Suppressor macrophage treated with lipopolysaccharide for 1 hour (primary cell): ENCODE data around the gene KRT76.

Experiments used
- DNase-seq, 3 donors: peaks; one replicate each; pipeline ENCODE4 v3.0.0-alpha.2; 2020 to 2022

KRT76 gene

DNA sequence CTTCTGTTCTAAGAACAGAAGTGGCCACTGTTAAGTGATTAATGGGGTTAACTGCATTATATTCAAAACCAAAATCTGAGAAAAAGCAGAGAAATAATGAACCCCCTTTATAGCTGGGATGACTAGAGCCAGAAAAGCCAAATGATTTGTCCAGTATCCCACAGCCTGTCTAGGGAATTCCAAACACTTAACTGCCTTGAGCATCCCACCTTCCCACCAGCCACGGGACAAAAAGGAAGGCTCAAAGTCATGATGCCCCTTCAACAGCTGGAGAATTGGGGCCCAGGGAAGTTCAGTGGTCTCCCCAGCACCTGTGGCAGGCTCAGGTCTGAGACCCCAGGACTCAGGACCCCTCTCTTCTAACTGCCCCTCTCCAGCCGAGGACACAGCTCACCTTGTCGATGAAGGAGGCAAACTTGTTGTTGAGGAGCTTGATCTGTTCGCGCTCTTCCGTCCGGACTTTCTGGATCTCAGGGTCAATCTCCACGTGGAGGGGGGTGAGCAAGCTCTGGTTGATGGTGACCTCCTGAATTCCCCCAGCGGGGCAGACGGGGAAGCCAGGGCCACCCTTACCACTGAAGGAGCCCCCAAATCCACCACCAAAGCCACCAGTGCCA, 36.2 kb upstream of the KRT76 start:
- no peak for DNase-seq

DNA sequence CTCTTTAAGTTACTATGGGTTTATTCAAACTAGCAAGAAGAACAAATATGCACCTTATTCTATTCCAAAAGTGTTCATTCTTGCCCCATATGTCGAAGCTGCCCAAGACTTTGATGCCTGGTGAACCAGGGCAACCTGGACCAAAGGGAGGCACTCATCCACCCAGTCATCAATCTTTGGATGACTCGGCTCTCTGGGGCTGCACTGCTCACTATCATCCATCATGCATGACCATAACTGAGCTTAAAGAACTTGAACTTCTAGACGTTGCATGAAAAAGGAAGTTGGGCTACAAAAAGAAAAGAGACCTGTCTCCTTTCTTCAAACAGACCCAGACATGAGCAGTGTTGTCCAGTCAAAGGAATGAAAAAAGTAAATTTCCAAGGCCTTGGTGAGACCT, 35.6 kb upstream of the KRT76 start:
- no peak for DNase-seq

DNA sequence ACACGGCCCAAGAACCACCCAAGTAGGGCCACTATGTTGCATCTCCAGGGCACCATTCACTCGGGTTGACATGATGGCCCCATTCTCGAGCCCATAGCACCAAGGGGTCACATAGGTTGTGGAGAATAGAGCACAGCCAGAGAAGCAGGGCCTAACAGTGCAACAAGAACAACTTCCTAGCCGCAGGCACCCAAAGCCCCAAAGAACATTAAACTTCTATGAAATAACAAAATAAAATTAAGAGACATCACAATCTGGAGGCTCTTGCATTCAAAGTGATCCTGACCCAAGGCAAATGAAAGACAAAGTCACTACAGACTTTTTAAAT, 34.9 kb upstream of the KRT76 start:
- no peak for DNase-seq

DNA sequence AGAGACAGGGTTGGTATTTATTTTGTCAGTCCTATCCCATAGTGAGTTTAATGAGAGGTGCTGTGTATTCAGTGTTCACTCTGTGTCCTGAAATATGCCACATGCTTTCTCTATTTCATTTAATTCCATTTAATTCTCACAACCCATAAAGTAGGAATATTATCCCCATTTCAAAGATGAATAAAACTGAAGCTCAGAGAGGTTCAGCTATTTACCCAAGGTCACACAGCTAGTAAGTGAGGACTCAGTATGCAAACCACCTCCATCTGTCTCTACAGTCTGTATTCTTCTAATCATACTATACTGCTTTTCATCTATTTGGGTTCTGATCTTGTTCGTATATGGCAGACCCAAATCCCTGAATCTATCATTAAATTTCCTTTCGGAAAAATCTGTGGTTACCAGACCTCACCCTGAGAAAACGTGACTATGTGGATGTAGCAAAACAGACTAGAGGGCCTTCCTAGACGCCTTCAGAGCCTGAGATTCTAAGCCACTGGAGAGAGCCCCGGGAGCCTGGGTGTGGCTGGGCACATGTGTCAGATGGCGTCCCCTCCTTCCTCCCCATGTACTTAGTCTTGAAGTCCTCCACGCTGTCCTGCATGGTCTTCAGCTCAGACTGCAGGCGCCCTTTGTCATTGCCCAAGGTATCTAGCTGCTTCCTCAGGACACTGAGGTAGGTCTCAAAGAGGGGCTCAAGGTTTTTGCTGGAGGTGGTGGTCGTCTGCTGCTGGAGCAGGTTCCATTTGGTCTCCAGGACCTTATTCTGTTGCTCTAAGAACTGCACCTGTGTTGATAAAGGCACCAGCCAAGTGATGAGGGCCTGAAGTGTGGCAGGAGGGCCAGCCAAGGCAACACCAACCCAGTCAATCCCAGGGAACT, 34.3 kb upstream of the KRT76 start:
- no peak for DNase-seq

DNA sequence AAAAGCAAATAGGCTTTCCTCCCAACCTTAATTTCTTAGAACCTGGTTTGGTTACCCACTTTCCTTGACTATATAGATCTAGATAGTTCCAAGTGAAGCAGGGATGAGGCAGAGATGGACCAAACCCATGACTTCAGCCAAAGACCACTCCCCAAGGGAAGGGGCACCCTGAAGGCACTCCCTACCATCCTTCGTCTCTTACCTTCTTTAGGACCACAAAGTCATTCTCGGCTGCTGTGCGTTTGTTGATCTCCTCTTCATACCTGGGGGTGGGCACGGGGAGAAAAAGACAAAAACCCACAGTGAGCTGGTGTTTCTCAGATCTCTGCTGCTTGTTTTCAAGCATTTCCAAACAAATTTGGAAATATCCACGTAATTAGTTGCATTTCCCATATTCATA, 33.4 kb upstream of the KRT76 start:
- DNase-seq: no peak

DNA sequence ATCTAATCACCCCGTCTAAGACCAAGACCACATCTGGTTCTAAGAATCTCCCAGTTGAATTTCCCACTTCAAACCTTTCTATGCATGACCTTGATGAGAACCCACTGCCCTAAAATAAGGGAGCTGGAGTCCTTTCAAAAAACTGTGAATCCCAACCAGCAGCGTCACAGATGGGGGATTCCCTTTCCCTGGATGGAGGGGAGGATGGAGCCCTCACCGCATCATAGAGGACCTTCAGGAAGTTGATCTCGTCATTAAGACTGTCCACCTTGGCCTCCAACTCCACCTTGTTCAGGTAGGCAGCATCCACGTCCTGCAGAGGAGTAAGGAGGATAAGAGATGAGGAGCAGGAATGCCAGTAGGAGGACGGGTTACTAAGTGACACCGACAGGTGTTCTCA, 32.0 kb upstream of the KRT76 start:
- DNase-seq: no peak

DNA sequence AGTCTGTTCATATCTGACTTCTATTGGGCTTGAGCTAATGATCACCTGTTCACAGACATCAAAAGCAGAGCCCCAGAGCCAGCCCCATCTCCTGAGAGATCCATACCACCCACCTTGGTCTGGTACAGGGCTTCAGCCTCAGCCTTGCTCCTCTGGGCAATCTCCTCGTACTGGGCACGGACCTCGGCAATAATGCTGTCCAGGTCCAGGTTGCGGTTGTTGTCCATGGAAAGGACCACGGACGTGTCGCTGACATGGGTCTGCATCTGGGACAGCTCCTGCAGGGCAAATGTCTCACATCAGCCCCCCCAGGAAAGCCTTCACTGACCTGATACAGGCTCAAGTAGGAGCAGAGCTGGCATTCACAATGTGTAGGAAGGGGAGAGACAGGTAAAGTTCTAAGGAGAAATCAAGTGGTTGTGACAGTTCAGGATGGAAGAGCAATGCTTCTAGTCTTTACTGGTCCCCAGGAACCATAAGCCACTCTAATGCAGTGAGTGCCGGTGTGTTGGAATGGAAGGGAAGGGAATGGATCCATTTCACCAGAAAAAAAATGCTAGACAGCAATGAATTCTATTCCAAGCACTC, 31.5 kb upstream of the KRT76 start:
- no peak for DNase-seq

DNA sequence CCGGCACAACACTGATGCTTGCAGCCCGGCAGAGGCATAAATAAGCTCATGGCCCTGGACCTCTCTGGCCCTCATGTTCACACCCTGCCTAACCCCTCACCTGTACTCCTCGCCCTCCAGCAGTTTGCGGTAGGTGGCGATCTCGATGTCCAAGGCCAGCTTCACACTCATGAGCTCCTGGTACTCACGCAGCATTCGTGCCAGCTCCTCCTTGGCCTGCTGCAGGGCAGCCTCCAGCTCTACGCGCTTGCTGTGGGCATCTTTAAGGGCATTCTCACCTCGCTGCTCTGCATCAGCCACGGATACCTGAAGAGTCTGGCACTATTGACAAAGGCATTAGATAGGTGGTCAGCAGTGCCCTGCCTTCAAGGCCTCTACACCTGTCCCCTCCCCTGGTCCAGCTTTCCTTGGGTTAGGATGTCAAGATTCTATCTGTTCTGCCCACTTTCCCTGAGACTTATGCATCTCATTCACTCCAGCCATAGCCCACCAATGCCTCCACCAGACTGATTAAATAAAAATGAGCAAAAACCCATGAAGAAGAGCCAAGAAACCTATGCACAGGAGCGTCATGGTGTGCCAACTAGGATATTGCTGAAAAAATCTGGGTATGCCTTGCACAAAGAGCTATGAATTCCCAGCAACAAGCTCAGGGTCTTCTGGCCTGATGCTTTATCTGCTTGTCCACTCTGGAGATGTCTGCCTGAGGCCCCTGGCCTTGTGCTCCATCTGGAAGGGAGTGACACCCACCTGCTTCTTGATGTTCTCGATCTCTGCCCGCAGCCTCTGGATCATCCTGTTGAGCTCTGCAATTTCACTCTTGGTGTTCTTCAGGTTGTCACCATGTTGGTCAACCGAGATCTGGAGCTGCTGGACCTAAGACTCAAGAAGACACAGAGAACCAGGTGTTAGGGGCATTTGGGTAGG, 30.7 kb upstream of the KRT76 start:
- DNase-seq: no peak

DNA sequence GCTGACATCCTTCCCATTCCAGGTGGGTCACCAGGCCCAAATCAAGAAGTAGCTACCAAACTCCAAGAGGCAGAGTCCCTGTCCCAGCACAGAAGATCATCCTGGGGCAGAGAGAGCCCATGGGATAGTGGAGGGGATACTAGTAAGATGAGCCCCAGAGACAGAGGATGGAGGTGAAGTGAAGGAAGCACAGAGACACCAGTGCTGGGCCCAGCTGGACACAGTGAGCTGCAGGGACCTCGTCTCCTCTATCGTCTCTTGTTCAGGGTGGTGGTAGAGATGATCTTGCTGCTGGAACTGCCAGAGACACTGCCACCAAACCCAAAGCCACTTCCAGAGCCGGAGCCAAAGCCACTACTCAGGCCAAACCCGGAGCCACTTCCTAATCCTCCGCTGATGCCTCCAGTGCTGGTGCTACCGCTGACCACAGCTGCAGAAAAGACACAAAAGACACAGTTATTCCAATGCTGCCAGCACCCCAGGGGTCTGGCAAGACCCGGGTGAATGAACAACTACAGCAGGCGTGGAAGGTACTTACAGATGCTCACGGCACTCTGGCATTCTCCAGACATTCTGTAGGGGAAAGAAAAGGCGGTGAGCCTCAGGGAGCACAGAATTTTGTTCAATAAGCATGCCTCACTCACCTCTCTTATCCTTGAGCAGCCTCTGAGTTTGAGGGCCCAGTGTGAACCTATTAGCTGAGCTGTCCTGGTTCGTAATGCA, 29.8 kb upstream of the KRT76 start:
- no peak for DNase-seq

DNA sequence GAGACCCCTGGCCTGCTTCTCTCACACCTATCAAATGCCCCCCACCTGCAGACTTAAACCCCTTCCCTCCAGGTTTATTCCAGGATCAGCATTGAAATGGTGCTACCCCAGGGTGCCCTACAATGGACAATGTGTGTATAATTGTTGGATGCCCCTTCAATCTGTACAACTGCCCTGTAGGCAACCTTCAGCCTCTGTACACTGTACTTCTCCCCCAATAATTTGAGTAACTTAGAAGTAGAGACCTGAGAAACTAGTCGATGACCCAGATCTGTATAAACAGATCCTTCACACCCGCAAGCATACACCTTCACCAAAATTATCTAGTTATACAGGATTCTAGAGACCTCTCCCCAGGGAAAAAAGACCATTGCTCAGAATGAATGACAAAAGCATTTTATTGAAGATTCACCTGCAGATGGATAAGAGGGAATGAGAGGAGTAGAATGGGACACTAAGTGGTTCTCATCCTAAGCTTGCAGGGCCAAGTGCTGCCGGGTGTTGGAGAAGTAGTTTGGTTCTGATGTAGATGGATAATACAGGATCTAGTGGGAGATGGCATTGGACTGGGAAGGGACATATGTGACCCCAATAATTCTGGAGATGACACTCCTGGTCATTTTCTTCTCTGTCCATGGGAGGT, 29.1 kb upstream of the KRT76 start:
- DNase-seq: no peak

DNA sequence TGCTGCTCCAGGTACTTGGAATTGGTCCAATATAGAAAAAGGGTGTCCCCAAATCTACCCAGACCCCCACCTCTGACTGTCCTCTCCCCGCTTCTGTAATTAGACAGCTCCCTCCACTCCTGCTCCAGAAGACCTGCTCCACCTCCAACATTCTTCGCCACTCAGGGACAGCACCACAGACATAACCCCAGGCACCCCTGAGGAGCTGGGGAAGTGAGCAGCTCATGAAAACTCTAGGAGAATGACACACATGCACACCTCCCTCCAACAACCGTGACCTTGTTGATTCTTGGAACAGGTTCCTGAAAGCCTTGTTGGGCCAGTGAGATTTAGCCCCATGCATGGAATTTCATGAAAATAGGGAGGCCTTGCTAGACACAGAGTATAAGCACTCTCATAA, 28.6 kb upstream of the KRT76 start:
- no peak for DNase-seq

DNA sequence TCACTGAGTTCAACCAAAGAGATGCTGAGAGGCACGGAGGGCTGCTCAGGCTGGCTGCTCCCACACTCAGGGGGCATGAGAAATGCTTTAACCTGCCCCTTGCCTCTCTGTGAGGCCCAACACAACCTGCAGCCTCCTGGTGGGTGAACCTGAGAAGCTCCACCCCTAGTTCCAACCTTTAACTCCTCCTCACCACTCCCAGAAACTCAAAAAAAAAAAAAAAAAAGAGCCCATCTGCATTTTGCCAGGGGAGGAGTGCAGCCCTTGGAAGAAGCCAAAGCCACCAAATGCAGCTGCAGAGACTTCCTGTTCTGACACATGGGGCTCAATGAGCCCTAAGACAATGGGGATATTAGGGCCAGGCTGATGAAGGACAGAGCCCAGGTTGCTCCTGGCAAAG, 27.9 kb upstream of the KRT76 start:
- no peak for DNase-seq

DNA sequence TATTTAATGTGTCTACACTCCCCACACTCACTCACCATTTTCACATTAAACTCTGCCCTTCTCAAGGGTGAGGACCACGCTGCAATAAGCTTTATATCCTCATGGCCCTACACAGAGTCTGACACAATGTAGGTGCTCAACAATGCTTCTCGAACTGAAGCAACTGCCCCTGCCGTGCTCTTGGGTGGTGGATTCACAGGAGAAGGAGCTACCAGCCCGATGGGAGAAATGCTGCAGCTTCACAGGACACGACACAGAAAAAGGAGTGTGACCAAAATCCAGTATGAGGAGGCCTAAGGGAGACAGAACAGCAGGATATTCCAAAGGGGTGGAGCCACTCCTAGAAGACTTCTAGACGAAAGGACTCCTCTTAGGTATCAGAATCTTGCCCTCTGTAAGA, 25.3 kb upstream of the KRT76 start:
- DNase-seq: no peak

DNA sequence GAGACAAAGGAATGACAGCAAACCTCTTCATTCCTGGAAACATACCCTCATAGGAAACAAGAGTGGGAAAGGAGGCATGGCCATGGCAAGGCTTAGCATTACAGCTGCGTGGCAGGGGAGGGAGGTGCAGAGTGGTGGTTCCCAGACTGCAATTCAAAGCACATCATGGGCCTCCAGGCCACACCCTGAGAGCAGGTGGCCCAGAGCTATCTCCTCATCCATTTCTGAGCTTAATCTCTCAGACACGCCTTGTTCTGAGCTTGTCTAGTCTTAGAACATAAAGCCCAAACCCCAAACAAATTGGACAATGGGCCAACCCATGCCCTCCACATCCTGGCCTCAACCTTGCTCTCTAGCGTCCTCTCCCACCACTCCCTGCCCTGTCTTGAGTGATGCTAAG, 24.6 kb upstream of the KRT76 start:
- no peak for DNase-seq

DNA sequence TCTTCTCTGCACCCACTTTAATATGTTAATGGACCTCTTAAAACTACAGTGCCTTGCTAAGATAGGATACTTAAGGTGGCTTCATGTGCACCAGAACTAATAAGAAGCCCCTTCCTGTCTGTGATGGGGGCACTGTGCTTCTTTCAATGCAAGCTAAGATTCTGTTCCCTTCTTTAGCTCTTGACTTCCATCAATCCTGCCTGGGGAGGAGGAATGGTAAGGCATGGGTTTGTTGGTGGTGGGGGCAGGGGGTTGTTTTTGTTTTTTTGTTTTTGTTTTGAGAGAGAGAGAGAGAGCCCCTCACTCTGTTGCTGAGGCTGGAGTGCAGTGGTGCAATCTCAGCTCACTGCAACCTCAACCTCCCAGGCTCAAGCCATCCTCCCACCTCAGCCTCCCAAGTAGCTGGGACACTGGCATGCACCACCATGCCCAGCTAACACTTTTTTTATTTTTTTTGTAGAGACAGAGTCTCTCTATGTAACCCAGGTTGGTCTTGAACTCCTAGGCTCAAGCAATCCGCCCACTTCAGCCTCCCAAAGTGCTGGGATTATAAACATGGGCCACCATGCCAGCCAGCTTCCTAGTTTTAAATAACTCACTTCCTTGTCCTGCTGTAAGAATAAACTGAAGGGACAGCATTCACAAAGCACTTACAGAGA, 23.2 kb upstream of the KRT76 start:
- no peak for DNase-seq

DNA sequence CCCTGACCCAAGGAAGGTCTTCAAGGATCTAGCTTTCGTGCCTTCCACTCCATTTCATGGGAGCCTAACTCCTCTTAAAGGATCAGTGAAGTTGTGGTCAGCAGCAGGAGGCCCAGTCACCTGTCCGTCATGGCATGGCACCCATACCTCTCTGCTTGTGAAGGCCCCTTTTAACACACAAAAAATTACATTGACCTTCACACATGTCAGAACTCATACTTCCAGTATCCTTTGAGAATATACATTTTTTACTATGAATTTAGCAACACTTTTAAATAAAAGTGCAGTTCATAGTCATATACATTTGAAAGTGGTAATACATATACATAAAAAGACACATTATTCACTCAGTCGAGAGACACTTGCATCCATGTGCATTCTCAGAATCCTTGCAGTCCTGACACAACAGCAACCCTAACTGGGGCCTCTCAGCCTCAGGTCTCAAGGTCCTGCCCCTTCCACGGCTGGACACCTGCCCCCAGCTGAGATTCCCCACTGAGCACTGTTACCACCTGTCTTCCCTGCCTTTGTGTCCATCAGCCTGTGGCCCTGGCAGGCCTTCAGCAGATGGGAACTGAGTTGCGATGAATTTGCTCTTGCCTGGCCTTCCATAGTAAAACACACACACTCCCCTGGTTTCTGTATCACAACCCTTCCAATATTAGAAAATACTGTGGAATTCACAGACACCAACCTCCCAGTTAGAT, 22.5 kb upstream of the KRT76 start:
- no peak for DNase-seq

DNA sequence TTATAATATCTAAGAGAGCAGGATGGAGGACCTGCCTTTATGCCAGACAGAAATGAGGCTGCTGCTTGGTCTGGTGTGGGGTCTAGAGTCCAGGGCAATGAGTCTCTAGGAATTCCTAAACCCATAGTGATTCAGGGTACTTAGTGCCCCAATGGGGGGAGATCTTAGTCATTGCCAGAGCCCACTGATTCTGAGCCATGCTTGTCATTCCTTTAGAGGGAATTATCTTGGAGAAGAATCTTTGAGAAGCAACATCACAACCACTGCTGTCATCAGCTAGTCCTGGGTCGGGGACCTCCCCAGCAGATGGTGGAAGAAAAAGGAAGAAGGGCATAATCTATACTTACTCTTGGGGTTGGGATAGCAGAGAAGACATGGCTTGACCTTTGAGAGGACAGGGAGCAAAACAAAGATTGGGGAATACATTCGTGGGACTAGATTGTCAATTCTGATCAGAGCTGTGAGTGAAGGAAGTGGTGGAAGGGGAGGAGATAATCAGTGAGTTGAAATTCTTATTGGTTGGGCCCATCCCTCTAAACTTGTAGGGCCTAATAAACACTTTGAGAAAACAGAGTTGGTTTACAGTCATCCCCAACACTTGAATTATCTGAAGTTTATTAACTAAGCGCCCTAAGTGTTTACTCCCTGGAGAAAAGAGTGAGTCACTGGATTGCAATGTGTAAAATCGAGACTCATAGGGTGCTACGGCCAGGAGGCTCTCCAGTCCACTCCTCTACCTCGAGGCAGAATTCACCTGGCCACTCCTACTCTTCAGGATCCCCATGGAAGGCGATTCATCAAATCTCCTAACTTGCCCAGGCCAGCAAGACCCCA, 21.7 kb upstream of the KRT76 start:
- no peak for DNase-seq

DNA sequence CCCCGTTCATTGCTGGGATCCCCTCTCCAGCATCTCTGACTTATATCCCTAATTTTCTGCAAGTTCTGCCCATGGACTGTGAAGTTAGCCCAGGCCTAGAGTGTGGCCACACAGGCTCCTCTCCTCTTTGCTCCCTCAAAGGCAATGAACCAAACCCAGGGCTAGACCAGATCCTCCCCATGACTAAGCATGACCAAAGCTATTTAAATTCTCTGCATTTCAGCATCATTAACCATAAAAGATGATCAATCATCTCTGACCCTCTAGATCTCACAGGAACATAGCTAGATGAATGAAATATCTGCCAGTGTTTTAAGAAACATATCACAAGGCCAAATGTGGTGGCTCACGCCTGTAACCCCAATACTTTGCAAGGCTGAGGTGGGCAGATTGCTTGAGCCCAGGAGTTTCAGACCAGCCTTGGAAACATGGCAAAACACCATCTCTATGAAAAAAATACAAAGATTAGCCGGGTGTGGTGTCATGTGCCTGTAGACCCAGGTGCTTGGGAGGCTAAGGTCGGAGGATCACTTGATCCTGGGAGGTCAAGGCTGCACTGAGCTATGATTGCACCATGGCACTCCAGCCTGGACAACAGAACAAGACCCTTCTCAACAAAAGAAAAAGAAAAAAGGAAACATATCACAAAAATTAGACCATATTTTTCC, 21.0 kb upstream of the KRT76 start:
- no peak for DNase-seq

DNA sequence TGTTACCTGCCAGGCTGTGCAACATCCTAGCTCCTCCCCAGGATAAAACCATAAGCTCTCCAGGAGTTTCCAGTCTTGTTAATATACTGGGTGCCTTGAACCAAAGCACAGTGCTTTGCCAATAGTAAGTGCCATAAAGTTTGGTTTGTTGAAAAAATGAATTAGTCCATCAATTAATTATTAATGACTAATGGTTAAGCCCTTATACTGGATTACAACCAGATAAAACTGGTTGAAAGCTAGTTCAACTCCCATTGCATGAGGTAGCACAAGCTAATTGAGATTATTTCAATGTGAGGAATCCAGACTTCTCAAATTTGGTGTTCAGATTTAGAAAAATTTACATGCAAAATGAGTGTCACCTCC, 20.4 kb upstream of the KRT76 start:
- no peak for DNase-seq
